NCI-H226 (cell line): ENCODE data around the gene CRCP.
A peak's percentile ranks its signal among the peaks of the same experiment; 100 is the strongest.
"Not testable (repeated sequence)": the region's sequence is repeated elsewhere in the genome, so short reads cannot be mapped to it uniquely, and the experiment has no call there.

ENCODE experiments used
- DNase-seq: peaks from one replicate; pipeline ENCODE4 v3.0.0-alpha.2; 2015

The CRCP gene

GRCh38 chr7:66110856-66111255, 3.8 kb upstream of the CRCP start:
- DNase-seq: peak; percentile 92

GRCh38 chr7:66116680-66117420, 2.2 kb downstream of the CRCP start:
- DNase-seq: not testable (repeated sequence)

GRCh38 chr7:66118603-66119002, 4.0 kb downstream of the CRCP start:
- DNase-seq: no peak

GRCh38 chr7:66119245-66119850, 4.7 kb downstream of the CRCP start:
- no peak for DNase-seq

- DNase-seq: no peak
These were observed 8.5 kb downstream of the CRCP start for GRCh38 chr7:66123175-66123528.

GRCh38 chr7:66124569-66124861, 9.9 kb downstream of the CRCP start:
- not testable (repeated sequence) for DNase-seq

GRCh38 chr7:66125052-66125694, 10.5 kb downstream of the CRCP start:
- DNase-seq: no peak

GRCh38 chr7:66125781-66126352, 11.2 kb downstream of the CRCP start:
- not testable (repeated sequence) for DNase-seq

- DNase-seq: not testable (repeated sequence)
These were observed 12.5 kb downstream of the CRCP start for GRCh38 chr7:66127172-66127571.

- peak; percentile 7 for DNase-seq
These were observed 24.5 kb downstream of the CRCP start for GRCh38 chr7:66138994-66139752.

GRCh38 chr7:66140924-66141323, 26.3 kb downstream of the CRCP start:
- DNase-seq: peak; percentile 43

GRCh38 chr7:66142334-66142733, 27.7 kb downstream of the CRCP start:
- no peak for DNase-seq

GRCh38 chr7:66142996-66143395, 28.3 kb downstream of the CRCP start:
- DNase-seq: no peak

GRCh38 chr7:66143876-66144332, 29.3 kb downstream of the CRCP start:
- DNase-seq: no peak

GRCh38 chr7:66145400-66146104, 30.9 kb downstream of the CRCP start:
- DNase-seq: no peak

GRCh38 chr7:66146701-66147100, 32.1 kb downstream of the CRCP start:
- DNase-seq: no peak

GRCh38 chr7:66147657-66148056, 33.0 kb downstream of the CRCP start:
- not testable (repeated sequence) for DNase-seq

GRCh38 chr7:66150471-66150870, 35.8 kb downstream of the CRCP start:
- peak; percentile 41 for DNase-seq

GRCh38 chr7:66152371-66153191, 37.9 kb downstream of the CRCP start:
- no peak for DNase-seq

- no peak for DNase-seq
These were observed 39.0 kb downstream of the CRCP start for GRCh38 chr7:66153691-66154090.

- not testable (repeated sequence) for DNase-seq
These were observed 41.4 kb downstream of the CRCP start for GRCh38 chr7:66156035-66156434.

- no peak for DNase-seq
These were observed 42.4 kb downstream of the CRCP start for GRCh38 chr7:66157060-66157459.
